Gastroesophageal sphincter (tissue), 4 donors: ENCODE data around the gene PPEF2. TPM values are rescaled to one million over a fixed set of nuclear protein-coding genes. Genes with fewer than 3 reads are reported as not detected.

Experiments used
- ATAC-seq: fragments of 150-250 bp; one replicate; pipeline ENCODE4 v1.9.1; 2016; ENCODE audit warnings: mild to moderate bottlenecking, moderate library complexity
- H3K27ac ChIP-seq, 4 donors: fragments of 200-600 bp; sonication (generic) in 3 of 4; 1 replicate in 3 of 4; 2 replicates in 1 of 4; pipeline ENCODE4 v1.5.1; 2016 to 2019
- H3K27me3 ChIP-seq: fragments of 200-600 bp; sonication (generic); one replicate; pipeline ENCODE4 v1.5.1; 2019
- H3K36me3 ChIP-seq, 2 donors: fragments of 200-600 bp; sonication (generic); one replicate each; pipeline ENCODE4 v1.5.1; 2019; ENCODE audit warnings: control low read depth in 1 of 2
- H3K4me1 ChIP-seq, 3 donors: fragments of 200-600 bp; sonication (generic); 1 replicate in 2 of 3; 2 replicates in 1 of 3; pipeline ENCODE4 v1.5.1; 2016 to 2019; ENCODE audit warnings: control low read depth in 2 of 3
- H3K4me3 ChIP-seq, 2 donors: fragments of 200-600 bp; sonication (generic); one replicate each; pipeline ENCODE4 v1.5.1; 2019; ENCODE audit warnings: mild to moderate bottlenecking in 1 of 2, moderate library complexity in 1 of 2
- H3K9me3 ChIP-seq, 3 donors: fragments of 200-600 bp; sonication (generic); one replicate each; pipeline ENCODE4 v1.5.1; 2017 to 2019; ENCODE audit warnings: control low read depth in 2 of 3
- EP300 ChIP-seq: sonication (generic); formaldehyde crosslinking; IDR thresholded peaks from one replicate; pipeline ENCODE4 v1.6.1; 2017; ENCODE audit warnings: antibody characterized with exemption, mild to moderate bottlenecking
- POLR2A ChIP-seq, 2 donors: fragments of 450-650 bp; IDR thresholded peaks; one replicate each; pipeline ENCODE4 v1.6.1; 2017; ENCODE audit warnings: antibody characterized with exemption in 2 of 2, mild to moderate bottlenecking in 2 of 2, moderate library complexity in 1 of 2
- POLR2AphosphoS5 ChIP-seq: sonication (generic); formaldehyde crosslinking; IDR thresholded peaks from one replicate; pipeline ENCODE4 v1.6.1; 2017; ENCODE audit warnings: antibody characterized with exemption
- WGBS, 2 donors: methylation state at CpG; one replicate each; pipeline ENCODE4 v1.1.5; 2018; ENCODE audit warnings: low coverage in 1 of 2; 5-methylcytosine and 5-hydroxymethylcytosine counted together
- total RNA-seq, 4 donors: library from RNA; depleted of rRNA; stranded (reverse); fragments of >200 nt; gene quantifications; one replicate each; pipeline ENCODE4 v1.1.0, GENCODE V29; 2016
- TF ChIP-seq, protein P1 (sequence below), 4 experiments: fragments of 200-600 bp in 2 of 4; fragments of 450-650 bp in 2 of 4; sonication (generic) in 1 of 4; IDR thresholded peaks; one replicate each; pipeline ENCODE4 v1.5.1; 2017 to 2019; ENCODE audit warnings: antibody characterized with exemption in 4 of 4, mild to moderate bottlenecking in 2 of 4, moderate library complexity in 2 of 4

PPEF2 gene
- total RNA-seq, 4 donors from 2014 or later = not detected

DNA sequence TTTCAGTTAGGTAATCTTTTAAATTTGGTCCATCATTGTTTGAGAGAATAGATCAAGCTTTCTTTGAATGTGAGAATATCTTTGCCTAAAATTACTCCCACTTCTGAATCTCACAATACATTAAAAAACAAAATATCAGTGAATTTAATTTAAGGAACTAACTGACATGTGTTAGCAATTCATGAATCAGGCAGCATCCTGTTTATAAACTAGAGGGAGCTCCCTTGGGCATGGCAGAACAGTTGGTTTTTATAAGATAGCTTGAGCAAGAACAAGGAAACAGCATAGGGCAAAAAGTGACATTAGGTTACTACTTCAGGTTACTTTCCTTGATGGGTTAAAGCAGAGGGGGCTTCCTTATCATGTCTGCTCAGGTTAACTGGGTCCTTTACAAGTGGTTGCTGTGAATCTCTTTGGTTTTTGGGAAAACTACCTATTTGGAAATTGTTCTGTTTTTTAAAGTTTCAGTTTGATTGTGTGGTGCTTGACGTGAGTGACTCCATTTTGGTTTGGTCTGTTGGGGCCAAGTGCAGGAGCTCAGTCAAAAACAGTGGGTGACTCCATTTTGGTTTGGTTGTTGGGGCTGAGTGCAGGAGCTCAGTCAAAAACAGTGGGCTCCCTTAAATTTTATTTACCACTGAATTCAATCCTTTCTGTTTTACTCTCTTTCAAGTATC, 68.0 kb downstream of the PPEF2 start:
- Histone ChIP-seq H3K27ac (no peak overlapping the region), H3K4me1 (no peaks in the 10 kb centered on the region), H3K36me3 (no peaks in the 10 kb centered on the region), H3K27me3 (no peaks in the 10 kb centered on the region), H3K9me3 (no peaks in the 10 kb centered on the region), H3K4me3 (no peak overlapping the region)
- TF ChIP-seq, protein P1, sequence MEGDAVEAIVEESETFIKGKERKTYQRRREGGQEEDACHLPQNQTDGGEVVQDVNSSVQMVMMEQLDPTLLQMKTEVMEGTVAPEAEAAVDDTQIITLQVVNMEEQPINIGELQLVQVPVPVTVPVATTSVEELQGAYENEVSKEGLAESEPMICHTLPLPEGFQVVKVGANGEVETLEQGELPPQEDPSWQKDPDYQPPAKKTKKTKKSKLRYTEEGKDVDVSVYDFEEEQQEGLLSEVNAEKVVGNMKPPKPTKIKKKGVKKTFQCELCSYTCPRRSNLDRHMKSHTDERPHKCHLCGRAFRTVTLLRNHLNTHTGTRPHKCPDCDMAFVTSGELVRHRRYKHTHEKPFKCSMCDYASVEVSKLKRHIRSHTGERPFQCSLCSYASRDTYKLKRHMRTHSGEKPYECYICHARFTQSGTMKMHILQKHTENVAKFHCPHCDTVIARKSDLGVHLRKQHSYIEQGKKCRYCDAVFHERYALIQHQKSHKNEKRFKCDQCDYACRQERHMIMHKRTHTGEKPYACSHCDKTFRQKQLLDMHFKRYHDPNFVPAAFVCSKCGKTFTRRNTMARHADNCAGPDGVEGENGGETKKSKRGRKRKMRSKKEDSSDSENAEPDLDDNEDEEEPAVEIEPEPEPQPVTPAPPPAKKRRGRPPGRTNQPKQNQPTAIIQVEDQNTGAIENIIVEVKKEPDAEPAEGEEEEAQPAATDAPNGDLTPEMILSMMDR (IDR thresholded peaks at IDR 0.05) = no peak
- no peak for TF ChIP-seq POLR2A (IDR thresholded peaks at IDR 0.05)
- TF ChIP-seq EP300 = no peak
- TF ChIP-seq POLR2AphosphoS5 = no peak
- no peak for ATAC-seq
- WGBS, 2 donors = 63% methylated on average over 1 of the region's 1 CpG; no CpG with 5 or more reads in 1 of the 2 donors

DNA sequence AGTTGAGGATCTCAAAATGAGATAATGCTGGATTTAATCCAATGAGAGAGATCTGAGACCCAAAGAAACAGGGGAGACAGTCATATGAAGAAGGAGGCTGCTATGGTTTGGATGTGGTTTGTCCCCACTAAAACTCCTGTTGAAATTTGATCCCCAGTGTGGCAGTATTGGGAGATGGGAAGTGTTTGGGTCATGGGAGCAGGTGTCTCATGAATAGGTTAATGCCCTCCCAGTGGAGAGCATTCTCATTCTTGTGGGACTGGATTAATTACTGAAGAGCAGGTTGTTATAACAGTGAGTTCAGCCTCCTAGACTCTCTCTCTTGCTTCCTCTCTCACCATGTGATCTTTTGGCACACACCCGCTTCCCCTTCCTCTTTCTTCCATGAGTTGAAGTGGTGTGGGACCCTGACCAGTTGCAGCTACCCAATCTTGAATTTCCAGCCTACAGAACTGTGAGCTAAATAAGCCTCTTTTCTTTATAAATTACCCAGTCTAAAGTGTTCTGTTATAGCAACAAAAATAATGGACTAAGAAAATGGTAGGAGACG, 70.3 kb downstream of the PPEF2 start:
- TF ChIP-seq, protein P1 (IDR thresholded peaks at IDR 0.05) = no peak
- TF ChIP-seq POLR2A (IDR thresholded peaks at IDR 0.05) (no peak), EP300 (no peak), POLR2AphosphoS5 (no peak)
- WGBS, 2 donors = 69 to 75% methylated on average over 1 to 2 of the region's 2 CpGs
- no peak overlapping the region for H3K27ac ChIP-seq
- H3K4me3 ChIP-seq = no peak overlapping the region
- no peak for ATAC-seq
- H3K36me3 ChIP-seq = no peaks in the 10 kb centered on the region
- no peaks in the 10 kb centered on the region for H3K9me3 ChIP-seq
- no peaks in the 10 kb centered on the region for H3K4me1 ChIP-seq
- no peaks in the 10 kb centered on the region for H3K27me3 ChIP-seq

DNA sequence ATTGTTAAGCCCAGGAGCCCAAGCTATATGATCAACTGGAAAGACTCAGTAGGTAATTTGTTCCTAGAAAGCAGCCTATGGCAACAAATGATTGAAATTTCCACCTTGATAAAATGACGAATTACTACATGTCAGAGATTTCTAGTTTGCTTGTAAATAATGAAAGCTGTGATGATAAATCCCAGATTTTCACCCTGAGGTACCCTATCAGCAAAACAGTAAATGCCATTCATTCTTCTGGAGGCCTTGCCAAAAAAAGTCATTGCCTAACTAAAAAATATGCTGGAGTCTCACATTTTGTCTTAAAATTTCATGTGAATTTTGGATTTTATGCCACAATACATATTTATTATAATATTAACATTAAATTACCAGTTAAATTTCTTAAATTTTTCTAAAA, 71.3 kb downstream of the PPEF2 start:
- no peak for TF ChIP-seq POLR2AphosphoS5
- no peak for TF ChIP-seq POLR2A (IDR thresholded peaks at IDR 0.05)
- no peak for TF ChIP-seq EP300
- TF ChIP-seq, protein P1 (IDR thresholded peaks at IDR 0.05) = no peak
- H3K4me1 ChIP-seq = no peaks in the 10 kb centered on the region
- H3K36me3 ChIP-seq = no peaks in the 10 kb centered on the region
- H3K27ac ChIP-seq = no peak overlapping the region
- no peaks in the 10 kb centered on the region for H3K27me3 ChIP-seq
- no peaks in the 10 kb centered on the region for H3K9me3 ChIP-seq
- H3K4me3 ChIP-seq = no peak overlapping the region
- no peak for ATAC-seq
- 56 to 69% methylated on average over 1 of the region's 1 CpG for WGBS, 2 donors

DNA sequence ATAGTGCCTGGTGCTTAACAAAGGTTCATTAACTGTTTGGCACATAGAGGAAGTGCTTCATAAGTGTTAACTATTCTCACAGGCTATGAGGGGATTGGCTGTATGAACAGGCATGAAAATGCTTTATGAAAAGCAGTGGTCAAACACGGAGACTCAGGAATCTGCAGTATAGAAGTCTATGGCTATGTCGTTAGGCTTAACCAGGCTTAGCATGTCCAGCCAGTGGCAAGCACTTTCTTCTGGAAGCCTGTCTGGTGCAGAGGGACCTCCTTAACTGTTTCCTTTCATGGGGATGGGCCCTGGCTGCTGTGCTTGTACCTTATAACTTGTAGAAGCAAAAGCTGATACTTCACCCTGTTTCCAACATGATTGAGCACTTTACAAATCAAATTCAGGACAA, 78.4 kb downstream of the PPEF2 start:
- no peaks in the 10 kb centered on the region for H3K36me3 ChIP-seq
- 60 to 68% methylated on average over 1 to 2 of the region's 2 CpGs for WGBS, 2 donors
- ATAC-seq = no peak
- H3K27ac ChIP-seq = no peak overlapping the region
- no peaks in the 10 kb centered on the region for H3K27me3 ChIP-seq
- H3K4me3 ChIP-seq = no peak overlapping the region
- no peaks in the 10 kb centered on the region for H3K9me3 ChIP-seq
- no peaks in the 10 kb centered on the region for H3K4me1 ChIP-seq
- TF ChIP-seq EP300 = no peak
- TF ChIP-seq, protein P1 (IDR thresholded peaks at IDR 0.05) = no peak
- TF ChIP-seq POLR2A (IDR thresholded peaks at IDR 0.05) = no peak
- no peak for TF ChIP-seq POLR2AphosphoS5

DNA sequence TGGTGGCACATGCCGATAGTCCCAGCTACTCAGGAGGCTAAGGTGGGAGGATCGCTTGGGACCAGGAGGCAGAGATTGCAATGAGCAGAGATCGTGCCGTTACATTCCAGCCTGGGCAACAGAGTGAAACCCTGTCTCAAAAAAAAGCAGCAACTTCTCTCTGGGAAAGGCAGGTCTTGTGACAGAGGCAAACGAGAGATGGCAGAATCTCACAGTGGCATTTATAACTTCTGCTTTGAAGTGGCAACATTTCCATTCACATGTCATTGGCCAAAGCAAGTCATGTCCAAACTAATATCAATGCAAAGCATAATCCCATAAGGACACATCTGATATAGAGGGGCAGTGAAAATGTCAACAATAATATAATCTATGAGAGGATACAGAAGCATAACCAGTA, 79.8 kb downstream of the PPEF2 start:
- Histone ChIP-seq H3K4me3 (no peak overlapping the region), H3K36me3 (no peaks in the 10 kb centered on the region), H3K9me3 (no peaks in the 10 kb centered on the region), H3K27me3 (no peaks in the 10 kb centered on the region), H3K4me1 (no peaks in the 10 kb centered on the region), H3K27ac (no peak overlapping the region)
- TF ChIP-seq POLR2A (IDR thresholded peaks at IDR 0.05) (no peak), EP300 (no peak), POLR2AphosphoS5 (no peak)
- TF ChIP-seq, protein P1 (IDR thresholded peaks at IDR 0.05) = no peak
- 60 to 91% methylated on average over 1 to 4 of the region's 5 CpGs for WGBS, 2 donors
- ATAC-seq = no peak
